ENCODE results near the gene DOCK3. TPM values are rescaled to one million over a fixed set of nuclear protein-coding genes. Genes with fewer than 3 reads are reported as not detected.

The DOCK3 gene
- total RNA-seq, 1 donor, result 0.36 TPM

GRCh38 chr3:51371943-51372557, 697.3 kb downstream of the DOCK3 start:
- Histone ChIP-seq H3K36me3 (ENCODE audit: insufficient read depth, low read length) (no peaks in the 10 kb centered on the region), H3K4me3 (ENCODE audit: insufficient read depth, low read length) (no peak overlapping the region), H3K9me3 (ENCODE audit: low read depth, low read length) (no peaks in the 10 kb centered on the region), H3K4me2 (ENCODE audit: insufficient read depth, low read length) (no peak overlapping the region), H2AFZ (ENCODE audit: low read length) (no peak overlapping the region), H4K20me1 (ENCODE audit: insufficient read depth, low read length) (no peaks in the 10 kb centered on the region), H3K79me2 (ENCODE audit: insufficient read depth, low read length) (no peaks in the 10 kb centered on the region), H3K27ac (ENCODE audit: low read depth, low read length) (no peak overlapping the region), H3K27me3 (ENCODE audit: insufficient read depth, low read length) (no peaks in the 10 kb centered on the region), H3K4me1 (ENCODE audit: insufficient read depth, low read length) (no peaks in the 10 kb centered on the region)
- TF ChIP-seq CTCF (IDR thresholded peaks at IDR 0.05; ENCODE audit: extremely low read depth, low read depth, low read length), result peak; percentile 79
- peak; percentile 67 for DNase-seq (ENCODE audit: insufficient read length, low spot score, missing footprints)

GRCh38 chr3:51373658-51374421, 699.1 kb downstream of the DOCK3 start:
- H4K20me1 ChIP-seq (ENCODE audit: insufficient read depth, low read length), result no peaks in the 10 kb centered on the region
- H3K9me3 ChIP-seq (ENCODE audit: low read depth, low read length), result no peaks in the 10 kb centered on the region
- no peaks in the 10 kb centered on the region for H3K27me3 ChIP-seq (ENCODE audit: insufficient read depth, low read length)
- H3K36me3 ChIP-seq (ENCODE audit: insufficient read depth, low read length), result no peaks in the 10 kb centered on the region
- no peak for DNase-seq (ENCODE audit: insufficient read length, low spot score, missing footprints)
- H3K4me2 ChIP-seq (ENCODE audit: insufficient read depth, low read length), result no peak overlapping the region
- no peaks in the 10 kb centered on the region for H3K4me1 ChIP-seq (ENCODE audit: insufficient read depth, low read length)
- H3K4me3 ChIP-seq (ENCODE audit: insufficient read depth, low read length), result no peak overlapping the region
- no peak for TF ChIP-seq CTCF (IDR thresholded peaks at IDR 0.05; ENCODE audit: extremely low read depth, low read depth, low read length)
- H3K27ac ChIP-seq (ENCODE audit: low read depth, low read length), result no peak overlapping the region
- no peaks in the 10 kb centered on the region for H3K79me2 ChIP-seq (ENCODE audit: insufficient read depth, low read length)
- no peak overlapping the region for H2AFZ ChIP-seq (ENCODE audit: low read length)

- Histone ChIP-seq H3K36me3 (ENCODE audit: insufficient read depth, low read length) (no peaks in the 10 kb centered on the region), H2AFZ (ENCODE audit: low read length) (no peak overlapping the region)
These were observed 699.7 kb downstream of the DOCK3 start for GRCh38 chr3:51374456-51374855.

More at GRCh38 chr3:51374456-51374855, 699.7 kb downstream of the DOCK3 start:
- Histone ChIP-seq H3K27ac (ENCODE audit: low read depth, low read length) (no peak overlapping the region), H3K4me1 (ENCODE audit: insufficient read depth, low read length) (no peaks in the 10 kb centered on the region), H3K4me2 (ENCODE audit: insufficient read depth, low read length) (no peak overlapping the region), H3K27me3 (ENCODE audit: insufficient read depth, low read length) (no peaks in the 10 kb centered on the region), H3K4me3 (ENCODE audit: insufficient read depth, low read length) (no peak overlapping the region), H3K9me3 (ENCODE audit: low read depth, low read length) (no peaks in the 10 kb centered on the region), H4K20me1 (ENCODE audit: insufficient read depth, low read length) (no peaks in the 10 kb centered on the region), H3K79me2 (ENCODE audit: insufficient read depth, low read length) (no peaks in the 10 kb centered on the region)
- TF ChIP-seq CTCF (IDR thresholded peaks at IDR 0.05; ENCODE audit: extremely low read depth, low read depth, low read length), result no peak
- peak; percentile 15 for DNase-seq (ENCODE audit: insufficient read length, low spot score, missing footprints)

All from osteoblast (primary cell).